Neutrophil (primary cell): ENCODE results near the gene MORC1.

Experiments used
- H3K27ac ChIP-seq: fragments of 200-600 bp; sonication (generic); 2 replicates; pipeline ENCODE4 v1.5.1; 2016; ENCODE audit warnings: mild to moderate bottlenecking, moderate library complexity
- H3K27me3 ChIP-seq: fragments of 200-600 bp; sonication (generic); 2 replicates; pipeline ENCODE4 v1.6.0; 2016; ENCODE audit warnings: mild to moderate bottlenecking
- H3K36me3 ChIP-seq: fragments of 200-600 bp; sonication (generic); 2 replicates; pipeline ENCODE4 v1.5.1; 2017
- H3K4me1 ChIP-seq, 2 experiments: fragments of 200-600 bp in 1 of 2; sonication (generic) in 1 of 2; 1 replicate in 1 of 2; 2 replicates in 1 of 2; pipeline versions ENCODE4 v1.5.1 to v1.6.1; 2013 to 2016; ENCODE audit warnings: low read depth in 1 of 2, low read length in 1 of 2, mild to moderate bottlenecking in 1 of 2, moderate library complexity in 1 of 2; ENCODE audit not compliant: control insufficient read depth in 1 of 2, insufficient read depth in 1 of 2
- H3K4me3 ChIP-seq, 2 experiments: fragments of 200-600 bp in 1 of 2; sonication (generic) in 1 of 2; 1 replicate in 1 of 2; 2 replicates in 1 of 2; pipeline ENCODE4 v1.5.1; 2013 to 2016; ENCODE audit warnings: low read depth in 1 of 2, low read length in 1 of 2, mild to moderate bottlenecking in 1 of 2, moderate library complexity in 1 of 2
- H3K9me3 ChIP-seq: fragments of 200-600 bp; sonication (generic); 2 replicates; pipeline ENCODE4 v1.5.1; 2016
- TF ChIP-seq, protein P1 (sequence below): fragments of 200-600 bp; sonication (generic); IDR thresholded peaks from 2 replicates; pipeline ENCODE4 v1.5.1; 2016; ENCODE audit warnings: antibody characterized with exemption

Gene MORC1

DNA sequence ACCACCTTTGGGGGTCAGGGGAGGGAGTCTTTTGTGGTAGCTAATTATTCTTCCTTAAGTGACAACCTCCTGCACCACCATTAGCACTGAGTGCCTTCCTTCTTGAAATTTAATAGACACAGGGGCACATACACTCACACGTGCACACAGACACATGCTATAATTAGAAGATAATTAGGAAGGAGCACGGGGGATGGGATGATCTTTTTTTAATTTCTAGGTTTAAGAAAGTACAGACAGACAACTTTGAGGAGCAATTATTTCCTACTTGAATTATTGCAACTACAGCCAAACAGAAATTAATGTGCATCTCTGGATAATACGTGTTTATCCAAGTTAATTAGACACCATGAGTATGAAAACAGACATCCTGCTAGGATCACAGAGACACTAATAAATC, 119.5 kb downstream of the MORC1 start:
- Histone ChIP-seq H3K4me3 (no peak overlapping the region), H3K27me3 (no peaks in the 10 kb centered on the region), H3K27ac (no peak overlapping the region), H3K4me1 (no peaks in the 10 kb centered on the region), H3K36me3 (no peaks in the 10 kb centered on the region), H3K9me3 (no peaks in the 10 kb centered on the region)
- TF ChIP-seq, protein P1, sequence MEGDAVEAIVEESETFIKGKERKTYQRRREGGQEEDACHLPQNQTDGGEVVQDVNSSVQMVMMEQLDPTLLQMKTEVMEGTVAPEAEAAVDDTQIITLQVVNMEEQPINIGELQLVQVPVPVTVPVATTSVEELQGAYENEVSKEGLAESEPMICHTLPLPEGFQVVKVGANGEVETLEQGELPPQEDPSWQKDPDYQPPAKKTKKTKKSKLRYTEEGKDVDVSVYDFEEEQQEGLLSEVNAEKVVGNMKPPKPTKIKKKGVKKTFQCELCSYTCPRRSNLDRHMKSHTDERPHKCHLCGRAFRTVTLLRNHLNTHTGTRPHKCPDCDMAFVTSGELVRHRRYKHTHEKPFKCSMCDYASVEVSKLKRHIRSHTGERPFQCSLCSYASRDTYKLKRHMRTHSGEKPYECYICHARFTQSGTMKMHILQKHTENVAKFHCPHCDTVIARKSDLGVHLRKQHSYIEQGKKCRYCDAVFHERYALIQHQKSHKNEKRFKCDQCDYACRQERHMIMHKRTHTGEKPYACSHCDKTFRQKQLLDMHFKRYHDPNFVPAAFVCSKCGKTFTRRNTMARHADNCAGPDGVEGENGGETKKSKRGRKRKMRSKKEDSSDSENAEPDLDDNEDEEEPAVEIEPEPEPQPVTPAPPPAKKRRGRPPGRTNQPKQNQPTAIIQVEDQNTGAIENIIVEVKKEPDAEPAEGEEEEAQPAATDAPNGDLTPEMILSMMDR = no peak

DNA sequence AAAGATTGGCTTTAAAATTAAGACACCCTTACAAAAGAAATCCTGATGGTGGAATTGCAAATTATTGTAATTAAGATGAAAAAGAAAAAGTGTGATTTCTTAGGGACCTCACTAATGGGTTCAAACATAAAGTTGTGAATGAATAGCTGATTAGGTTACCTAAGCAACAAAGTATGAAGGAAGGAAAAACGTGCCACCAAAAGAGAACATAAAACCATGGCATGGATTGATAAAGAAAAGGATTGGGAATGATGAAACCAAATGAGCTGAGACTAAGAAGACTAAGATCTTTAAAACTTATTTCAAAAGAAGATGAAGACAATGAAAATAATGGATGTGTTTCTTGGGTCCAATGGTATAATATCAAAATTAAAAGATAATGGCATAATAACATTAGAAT, 132.1 kb downstream of the MORC1 start:
- Histone ChIP-seq H3K4me3 (no peak overlapping the region), H3K4me1 (no peaks in the 10 kb centered on the region), H3K9me3 (no peaks in the 10 kb centered on the region), H3K27me3 (no peaks in the 10 kb centered on the region), H3K27ac (no peak overlapping the region), H3K36me3 (no peaks in the 10 kb centered on the region)
- TF ChIP-seq, protein P1 = no peak

DNA sequence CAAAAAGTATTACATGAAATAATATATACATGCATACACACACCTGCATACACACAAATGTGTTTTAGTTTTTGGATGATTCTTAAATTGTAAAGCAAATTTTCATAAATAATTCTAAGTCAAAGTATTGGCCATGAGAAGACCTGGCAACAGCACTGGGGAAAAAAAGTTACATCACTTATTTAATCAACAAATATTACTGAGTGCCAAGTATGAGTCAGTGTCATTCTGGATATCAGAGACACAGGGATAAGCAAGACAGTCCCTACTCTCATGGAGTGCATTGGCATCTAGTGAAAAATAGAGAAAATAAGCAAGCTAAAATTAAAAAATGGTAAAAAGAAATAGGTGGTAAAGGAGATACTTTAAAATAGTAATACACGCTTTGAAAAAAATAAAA, 134.9 kb downstream of the MORC1 start:
- H3K27ac ChIP-seq = no peak overlapping the region

DNA sequence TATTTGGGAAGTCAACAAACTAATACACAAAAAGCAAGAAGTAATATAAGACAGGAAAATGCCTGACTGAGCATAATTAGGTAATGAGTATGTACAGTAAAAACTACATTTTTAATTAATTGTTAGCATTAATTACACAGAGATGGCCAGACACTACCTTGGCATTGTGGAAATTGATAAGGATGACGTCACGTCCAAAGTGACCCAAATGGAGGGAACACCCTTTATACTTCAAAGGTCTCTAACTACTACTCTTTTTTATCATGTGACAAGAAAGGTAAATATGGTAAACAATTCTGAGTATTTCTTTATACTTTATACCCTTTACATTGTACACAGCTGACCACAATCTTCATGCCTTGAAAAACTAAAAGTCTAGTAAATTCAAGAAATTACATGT, 141.9 kb downstream of the MORC1 start:
- H3K27me3 ChIP-seq = no peaks in the 10 kb centered on the region
- H3K4me1 ChIP-seq = no peaks in the 10 kb centered on the region
- no peaks in the 10 kb centered on the region for H3K9me3 ChIP-seq
- no peak overlapping the region for H3K27ac ChIP-seq
- no peaks in the 10 kb centered on the region for H3K36me3 ChIP-seq
- TF ChIP-seq, protein P1 = no peak
- no peak overlapping the region for H3K4me3 ChIP-seq

More for the DNA sequence above, 134.9 kb downstream of the MORC1 start:
- Histone ChIP-seq H3K27me3 (no peaks in the 10 kb centered on the region), H3K9me3 (no peaks in the 10 kb centered on the region), H3K4me1 (no peaks in the 10 kb centered on the region), H3K36me3 (no peaks in the 10 kb centered on the region), H3K4me3 (no peak overlapping the region)
- TF ChIP-seq, protein P1 = no peak

DNA sequence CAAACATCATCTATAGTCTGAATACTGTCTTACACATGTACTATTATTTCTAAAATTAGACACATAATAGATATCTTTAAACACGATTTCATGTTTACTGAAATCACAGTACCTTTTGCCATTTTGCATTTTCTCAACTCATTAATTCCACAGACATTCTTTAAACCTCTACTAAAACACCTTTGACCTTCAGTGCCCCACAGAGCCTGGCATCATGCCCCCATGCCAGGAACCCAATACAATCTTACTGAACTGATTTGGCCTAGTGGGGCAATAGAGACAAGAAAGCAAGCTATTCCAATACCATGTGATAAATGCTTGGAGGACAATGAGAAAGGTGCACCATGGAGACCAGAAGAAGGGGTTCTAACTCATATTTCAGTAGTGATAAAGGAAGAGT, 144.9 kb downstream of the MORC1 start:
- TF ChIP-seq, protein P1 = no peak
- Histone ChIP-seq H3K4me1 (no peaks in the 10 kb centered on the region), H3K27ac (no peak overlapping the region), H3K27me3 (no peaks in the 10 kb centered on the region), H3K36me3 (no peaks in the 10 kb centered on the region), H3K4me3 (no peak overlapping the region), H3K9me3 (no peaks in the 10 kb centered on the region)

DNA sequence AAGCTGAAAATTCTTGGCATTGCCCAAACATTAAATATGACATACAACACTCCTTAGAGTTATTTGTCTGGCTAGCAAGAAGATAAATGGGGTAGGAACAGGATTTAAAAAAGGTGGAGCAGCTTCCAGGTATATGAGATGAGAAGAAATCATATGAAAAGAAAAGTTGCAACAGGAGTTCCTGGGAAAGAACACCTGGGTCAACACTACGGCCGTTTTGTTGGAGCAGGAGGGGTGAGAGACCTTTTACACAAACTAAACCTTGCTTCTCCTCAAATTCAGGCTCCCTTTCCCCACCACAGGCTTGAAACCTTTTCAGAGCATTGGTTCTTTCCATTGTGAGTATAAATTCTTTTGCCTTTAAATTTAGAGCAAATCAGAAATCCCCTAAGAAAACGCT, 145.5 kb downstream of the MORC1 start:
- H3K9me3 ChIP-seq = no peaks in the 10 kb centered on the region
- no peak overlapping the region for H3K27ac ChIP-seq
- H3K27me3 ChIP-seq = no peaks in the 10 kb centered on the region
- TF ChIP-seq, protein P1 = no peak
- no peaks in the 10 kb centered on the region for H3K4me1 ChIP-seq
- no peak overlapping the region for H3K4me3 ChIP-seq
- H3K36me3 ChIP-seq = no peaks in the 10 kb centered on the region
